ENCODE measurements around the gene S100A3.
A peak's percentile ranks its signal among the peaks of the same experiment; 100 is the strongest.
"Not testable (repeated sequence)": the region's sequence is repeated elsewhere in the genome, so short reads cannot be mapped to it uniquely, and the experiment has no call there.

S100A3 gene

DNA sequence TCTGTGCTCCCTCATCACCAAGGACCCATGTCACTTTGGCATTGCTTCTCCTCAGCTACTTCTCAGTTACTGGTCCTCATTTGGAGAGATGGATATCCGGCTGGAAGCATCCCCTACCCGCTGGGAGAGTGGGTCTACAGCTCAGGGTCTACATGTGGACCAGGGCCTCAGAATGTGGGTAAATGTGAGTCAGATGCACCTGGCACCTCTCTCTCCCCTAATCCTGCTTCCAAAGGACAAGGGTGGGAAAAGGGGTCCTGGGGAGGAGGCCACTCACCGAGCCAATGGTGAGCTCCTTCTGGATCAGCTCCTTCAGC, 14.2 kb downstream of the S100A3 start:
- no peak for DNase-seq (ENCODE audit: low spot score)

DNA sequence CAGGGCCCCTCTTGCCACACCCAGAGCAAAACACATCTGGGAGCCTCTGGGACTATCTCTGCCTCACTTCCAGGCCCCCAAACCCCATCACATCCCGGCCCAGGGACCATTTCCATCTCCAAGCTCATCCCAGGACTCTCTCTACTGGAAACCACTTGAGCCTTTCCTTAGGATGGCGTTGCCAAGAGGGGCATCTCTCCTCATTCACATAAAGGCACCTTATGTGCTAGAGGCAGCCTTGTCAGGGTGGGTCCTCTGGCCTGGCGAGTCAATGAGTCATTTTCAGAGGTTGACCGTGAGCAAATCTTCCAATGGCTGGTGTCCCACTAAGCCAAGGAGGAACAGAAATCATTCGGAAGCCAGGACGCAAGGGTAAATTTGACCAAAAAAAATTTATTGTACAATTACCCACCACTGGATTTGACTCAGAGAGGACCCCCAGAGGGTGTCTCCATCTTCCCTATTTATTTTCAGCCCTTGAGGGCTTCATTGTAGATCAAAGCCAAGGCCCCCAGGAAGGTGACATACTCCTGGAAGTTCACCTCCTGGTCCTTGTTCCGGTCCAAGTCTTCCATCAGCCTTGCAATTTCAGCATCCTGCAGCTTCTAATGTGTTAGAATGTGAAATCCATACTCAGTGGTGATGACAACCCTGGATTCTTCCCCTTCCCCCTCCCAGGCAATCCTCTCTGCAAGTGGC, 14.7 kb downstream of the S100A3 start:
- DNase-seq (ENCODE audit: low spot score), result peak; percentile 58

DNA sequence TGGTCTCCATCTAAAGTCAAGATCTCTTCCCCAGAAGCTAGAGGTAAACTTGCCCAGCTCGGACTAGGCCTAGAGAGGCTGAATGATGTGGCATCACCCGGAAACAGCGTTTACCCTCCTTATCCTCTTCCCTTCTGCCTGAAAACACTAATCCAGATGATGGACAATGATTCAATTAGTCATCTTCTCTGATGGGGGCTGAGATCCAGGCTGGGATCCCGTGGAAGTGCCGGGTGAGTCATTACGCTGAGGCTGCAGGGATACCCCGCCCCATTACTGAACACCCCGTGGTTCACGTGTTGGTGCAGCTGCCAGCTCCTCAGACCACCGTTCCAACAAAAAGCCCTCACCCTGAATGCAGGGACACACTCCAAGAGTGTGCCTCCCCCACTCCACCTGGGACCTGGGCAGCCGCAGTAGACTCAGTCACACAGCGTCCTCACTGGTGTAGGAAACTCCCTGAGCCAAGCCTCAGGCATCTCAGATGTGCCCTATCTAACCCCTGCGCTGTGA, 15.3 kb downstream of the S100A3 start:
- peak; percentile 93 for DNase-seq (ENCODE audit: low spot score)

DNA sequence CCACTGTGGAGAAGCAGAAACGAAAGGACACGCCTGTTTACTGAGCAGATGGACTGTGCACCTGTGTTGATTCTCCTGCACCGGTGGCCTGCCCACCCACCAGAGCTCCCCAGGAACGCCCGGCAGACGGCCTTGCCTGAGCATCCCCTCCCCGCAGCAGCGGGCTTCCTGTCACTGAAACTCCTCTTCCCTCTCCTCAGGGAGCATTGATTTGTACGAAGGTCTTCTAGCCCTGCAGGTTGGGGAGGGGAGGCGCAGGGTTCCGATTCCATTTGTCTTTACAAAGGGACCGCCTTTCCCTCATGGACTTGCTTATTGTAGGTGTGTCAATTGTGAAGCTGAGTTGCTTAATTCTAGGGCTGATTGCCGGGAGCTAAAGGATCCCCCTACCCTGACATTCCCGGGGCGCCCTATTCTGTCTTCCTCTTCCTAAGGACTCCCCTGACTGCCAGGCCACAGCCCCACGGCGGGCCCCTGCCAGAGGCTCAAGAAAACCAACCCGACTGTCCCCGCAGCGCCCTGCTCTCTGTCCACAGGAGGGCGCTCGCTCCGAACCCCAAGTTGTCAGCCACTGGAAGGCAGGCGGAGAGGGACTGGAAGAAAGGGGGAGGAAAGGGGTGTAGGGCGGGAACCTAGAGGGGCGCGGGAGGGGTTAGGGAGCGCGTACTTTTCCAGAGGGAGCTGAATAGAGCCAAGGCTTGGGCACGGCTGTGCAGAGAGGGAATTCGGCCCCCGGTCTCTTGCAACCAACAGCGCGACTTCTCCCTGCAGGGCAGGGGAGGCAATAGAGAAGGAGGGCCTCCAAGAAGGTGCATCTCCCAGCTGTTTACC, 16.1 kb downstream of the S100A3 start:
- peak; percentile 87 for DNase-seq (ENCODE audit: low spot score)

DNA sequence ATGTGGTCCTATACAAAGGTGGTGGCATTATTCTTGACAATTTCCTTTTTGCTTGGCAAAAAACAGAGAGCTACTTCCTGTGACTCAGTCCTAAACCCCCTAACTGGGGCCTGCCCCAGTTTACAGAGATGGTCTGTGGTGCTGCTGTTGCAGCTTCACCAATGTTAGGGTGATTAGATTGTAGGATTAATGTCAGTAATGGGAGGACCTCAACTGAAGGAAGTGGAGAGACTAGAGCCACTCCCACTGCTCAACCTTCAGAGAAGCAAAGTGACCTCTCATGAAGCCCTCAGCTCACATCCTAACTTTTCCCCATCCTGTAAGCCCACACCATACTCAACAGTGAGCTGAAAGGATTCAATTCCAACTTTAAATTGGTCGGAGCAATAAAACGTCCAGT, 16.9 kb downstream of the S100A3 start:
- DNase-seq (ENCODE audit: low spot score), result no peak

DNA sequence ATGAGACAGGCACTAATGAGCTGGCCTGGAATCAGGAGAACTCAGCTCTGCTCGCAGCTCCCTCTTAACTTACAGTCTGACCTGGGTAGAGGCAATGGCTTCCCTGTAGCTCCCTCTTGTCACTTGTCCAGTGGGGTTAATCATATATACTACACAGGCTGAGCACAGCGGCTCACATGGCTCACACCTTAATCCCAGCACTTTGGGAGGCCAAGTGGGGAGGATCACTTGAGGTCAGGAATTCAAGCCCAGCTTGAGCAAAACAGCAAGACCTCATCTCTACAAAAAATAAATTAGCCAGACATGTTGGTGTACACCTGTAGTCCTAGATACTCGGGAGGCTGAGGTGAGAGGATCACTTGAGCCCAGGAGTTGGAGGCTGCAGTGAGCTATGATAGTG, 17.4 kb downstream of the S100A3 start:
- no peak for DNase-seq (ENCODE audit: low spot score)

DNA sequence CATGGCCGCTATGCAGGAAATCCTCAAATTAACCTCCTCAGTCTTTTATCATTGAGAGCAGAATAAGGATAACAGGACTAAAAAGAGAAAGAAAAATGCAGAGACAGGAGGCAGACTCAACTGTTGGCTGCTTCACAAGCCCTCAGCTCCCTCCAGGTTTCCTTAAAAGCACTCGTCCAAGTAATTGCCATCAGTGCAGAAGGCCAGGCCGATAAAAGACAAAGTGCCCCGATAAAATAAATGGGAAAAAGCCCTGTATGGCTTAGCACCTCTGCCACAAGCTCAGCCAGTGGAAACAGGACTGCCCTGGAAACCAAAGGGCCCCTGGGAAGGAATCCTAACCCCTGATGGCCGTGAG, 21.4 kb downstream of the S100A3 start:
- DNase-seq (ENCODE audit: low spot score), result no peak

DNA sequence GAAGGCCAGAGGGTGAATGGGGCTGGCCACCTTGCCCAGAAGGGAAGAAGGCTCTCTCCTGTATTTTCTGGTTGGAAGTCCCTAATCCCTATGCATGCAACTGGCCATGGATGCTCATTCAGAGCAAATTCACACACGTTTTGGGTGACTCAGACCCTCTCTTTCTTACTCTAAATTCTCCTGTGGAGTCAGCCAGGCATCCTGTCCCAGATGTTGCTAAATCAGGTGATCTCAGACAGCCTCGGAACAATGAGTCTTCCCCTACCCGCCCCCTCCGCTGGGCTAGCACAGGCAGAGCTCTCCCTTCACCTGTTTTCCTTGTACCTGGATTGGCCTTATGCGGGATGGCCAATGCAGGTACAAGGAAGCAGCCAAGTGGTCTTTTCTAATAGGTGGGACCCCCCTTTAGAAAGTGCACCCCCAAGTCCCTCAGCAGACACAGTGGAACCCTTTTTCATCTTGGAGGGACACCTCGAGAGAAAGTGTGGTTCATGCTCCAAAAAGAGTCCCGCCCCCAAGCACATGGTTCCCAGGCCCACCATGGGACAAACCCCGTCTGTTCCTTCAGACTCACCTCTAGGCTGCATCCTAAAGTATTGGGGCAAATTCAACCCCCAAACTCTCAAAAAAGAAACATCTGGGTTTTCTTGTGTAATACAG, 21.9 kb downstream of the S100A3 start:
- DNase-seq (ENCODE audit: low spot score), result no peak

DNA sequence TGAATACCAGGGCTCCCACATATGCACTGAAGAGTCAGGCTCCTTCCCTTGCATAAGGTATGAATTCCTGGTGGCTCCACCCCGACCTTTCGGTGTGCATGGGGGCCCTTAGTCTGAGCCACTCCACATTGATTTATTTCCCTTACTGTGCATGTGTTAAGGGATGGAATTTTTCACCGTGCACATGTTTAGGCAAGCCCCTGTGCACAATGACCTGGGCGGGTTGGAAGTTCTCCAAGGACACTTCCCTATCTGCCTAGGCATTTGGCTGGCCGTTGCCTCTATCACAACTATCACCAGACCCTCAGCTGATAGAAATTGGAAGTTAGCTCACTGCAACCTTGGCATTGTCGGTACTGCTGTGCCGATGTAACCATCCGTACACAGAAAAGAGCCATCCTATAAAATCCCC, 22.9 kb downstream of the S100A3 start:
- no peak for DNase-seq (ENCODE audit: low spot score)

DNA sequence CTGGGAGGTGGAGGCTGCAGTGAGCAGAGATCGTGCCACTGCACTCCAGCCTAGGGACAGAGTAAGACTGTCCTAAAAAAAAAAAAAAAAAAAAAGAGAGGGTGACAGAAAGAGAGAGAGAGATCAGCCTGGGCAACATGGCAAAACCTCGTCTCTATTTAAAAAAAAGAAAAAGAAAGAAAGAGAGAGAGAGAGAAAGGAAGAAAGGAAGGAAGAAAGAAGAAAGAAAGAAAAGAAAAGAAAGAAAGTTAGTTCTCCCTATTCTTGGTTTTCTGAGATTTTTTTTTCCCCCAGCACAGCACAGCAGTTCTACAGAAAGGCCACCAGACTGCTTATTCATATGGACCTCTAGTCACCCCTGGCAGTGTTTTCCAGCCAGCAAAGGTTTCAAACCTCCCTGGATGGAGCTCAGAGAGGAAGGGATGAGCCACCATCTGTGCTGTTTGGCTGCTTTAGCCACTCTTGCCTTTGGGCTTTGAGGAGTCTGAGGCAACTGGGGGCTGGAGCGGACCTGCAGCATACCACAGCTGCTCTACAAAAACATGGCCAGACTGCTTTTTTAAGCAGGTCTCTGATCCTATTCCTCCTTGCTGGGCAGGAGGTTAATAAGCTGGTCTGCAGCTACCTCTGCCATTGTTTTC, 23.9 kb downstream of the S100A3 start:
- no peak for DNase-seq (ENCODE audit: low spot score)

DNA sequence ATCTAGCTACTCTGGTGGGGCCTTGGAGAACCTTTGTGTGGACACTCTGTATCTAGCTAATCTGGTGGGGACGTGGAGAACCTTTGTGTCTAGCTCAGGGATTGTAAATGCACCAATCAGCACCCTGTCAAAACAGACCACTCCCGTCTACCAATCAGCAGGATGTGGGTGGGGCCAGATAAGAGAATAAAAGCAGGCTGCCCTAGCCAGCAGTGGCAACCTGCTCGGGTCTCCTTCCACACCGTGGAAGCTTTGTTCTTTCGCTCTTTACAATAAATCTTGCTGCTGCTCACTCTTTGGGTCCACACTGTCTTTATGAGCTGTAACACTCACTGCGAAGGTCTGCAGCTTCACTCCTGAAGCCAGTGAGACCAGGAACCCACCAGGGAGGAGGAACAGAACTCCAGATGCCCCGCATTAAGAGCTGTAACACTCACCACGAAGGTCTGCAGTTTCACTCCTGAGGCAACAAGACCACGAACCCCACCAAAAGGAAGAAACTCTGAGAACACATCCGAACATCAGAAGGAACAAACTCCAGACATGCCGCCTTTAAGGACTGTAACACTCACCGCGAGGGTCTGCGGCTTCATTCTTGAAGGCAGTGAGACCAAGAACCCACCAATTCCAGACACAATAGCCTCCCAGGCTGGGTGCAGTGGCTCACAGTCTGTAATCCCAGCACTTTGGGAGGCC, 26.6 kb downstream of the S100A3 start:
- not testable (repeated sequence) for DNase-seq (ENCODE audit: low spot score)

DNA sequence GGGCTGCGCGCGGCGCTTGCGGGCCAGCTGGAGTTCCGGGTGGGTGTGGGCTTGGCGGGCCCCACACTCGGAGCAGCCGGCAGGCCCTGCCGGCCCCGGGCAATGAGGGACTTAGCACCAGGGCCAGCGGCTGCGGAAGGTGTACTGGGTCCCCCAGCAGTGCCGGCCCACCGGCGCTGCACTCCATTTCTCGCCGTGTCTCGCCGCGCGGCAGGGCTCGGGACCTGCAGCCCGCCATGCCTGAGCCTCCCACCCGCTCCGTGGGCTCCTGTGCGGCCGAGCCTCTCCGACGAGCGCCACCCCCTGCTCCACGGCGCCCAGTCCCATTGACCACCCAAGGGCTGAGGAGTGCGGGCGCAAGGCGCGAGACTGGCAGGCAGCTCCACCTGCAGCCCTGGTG, 27.2 kb downstream of the S100A3 start:
- DNase-seq (ENCODE audit: low spot score), result not testable (repeated sequence)

DNA sequence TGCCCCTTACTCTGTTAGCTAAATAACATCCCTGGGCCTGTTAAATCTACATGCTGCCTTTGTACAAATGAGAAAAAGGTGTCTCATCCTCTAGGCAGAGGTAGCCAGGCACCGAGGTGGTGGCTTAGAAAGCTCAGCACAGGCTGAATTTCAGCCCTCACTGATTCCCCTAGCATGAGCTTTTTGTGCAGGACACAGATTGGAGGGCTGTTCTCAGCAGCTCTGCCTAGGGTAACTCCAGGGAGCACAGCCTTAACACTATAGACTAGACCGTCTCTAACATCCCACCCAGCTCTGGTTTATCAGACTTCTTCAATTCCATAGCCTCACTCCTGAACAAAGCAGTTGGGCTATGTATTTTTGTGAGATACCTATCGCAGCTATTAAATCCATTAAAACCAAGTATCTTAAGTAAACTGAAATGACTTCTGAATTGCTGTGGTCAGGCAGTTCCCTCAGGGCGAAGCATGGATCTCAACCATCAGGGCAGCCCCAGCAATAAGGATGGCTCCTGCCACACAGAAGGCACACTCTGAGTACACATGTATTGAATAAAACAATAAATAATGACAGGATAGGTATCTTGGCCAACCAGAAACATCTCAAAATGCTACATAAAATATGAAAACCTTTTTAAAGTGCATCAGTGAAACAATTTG, 28.1 kb downstream of the S100A3 start:
- DNase-seq (ENCODE audit: low spot score), result no peak

DNA sequence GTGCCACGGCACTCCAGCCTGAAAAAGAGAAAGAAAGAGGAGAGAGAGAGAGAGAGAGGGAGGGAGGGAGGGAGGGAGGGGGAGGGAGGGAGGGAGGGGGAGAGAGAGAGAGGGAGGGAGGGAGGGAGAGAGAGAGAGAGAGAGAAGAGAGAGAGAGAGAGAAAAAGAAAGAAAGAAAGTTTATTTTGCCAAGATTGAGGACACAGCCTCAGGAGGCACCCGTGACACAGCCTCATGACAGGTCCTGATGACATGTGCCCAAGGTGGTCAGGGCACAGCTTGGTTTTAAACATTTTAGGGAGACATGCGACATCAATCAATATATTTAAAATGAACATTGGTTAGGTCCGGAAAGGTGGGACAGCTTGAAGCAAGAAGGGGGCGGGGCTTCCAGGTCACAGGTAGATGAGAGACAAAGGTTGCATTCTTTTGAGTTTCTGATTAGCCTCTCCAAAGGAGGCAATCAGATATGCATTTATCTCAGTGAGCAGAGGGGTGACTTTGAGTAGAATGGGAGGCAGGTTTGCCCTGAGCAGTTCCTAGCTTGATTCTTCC, 28.8 kb downstream of the S100A3 start:
- DNase-seq (ENCODE audit: low spot score), result not testable (repeated sequence)

DNA sequence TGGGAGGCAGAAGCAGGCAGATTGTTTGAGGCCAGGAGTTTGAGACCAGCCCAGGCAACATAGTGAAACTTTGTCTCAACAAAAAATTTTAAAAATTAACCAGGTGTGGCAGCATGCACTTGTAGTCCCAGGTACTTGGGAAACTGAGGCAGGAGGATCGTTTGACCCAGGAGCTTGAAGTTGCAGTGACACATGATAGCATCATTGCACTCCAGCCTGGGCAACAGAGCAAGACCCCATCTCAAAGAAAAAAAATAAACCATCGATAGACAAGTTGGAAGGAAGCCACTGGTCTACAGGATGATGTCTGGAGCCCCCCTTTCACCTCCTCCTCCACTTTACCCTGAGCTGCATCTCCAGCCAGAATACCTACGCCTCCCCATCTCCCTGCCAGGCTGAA, 29.8 kb downstream of the S100A3 start:
- no peak for DNase-seq (ENCODE audit: low spot score)

DNA sequence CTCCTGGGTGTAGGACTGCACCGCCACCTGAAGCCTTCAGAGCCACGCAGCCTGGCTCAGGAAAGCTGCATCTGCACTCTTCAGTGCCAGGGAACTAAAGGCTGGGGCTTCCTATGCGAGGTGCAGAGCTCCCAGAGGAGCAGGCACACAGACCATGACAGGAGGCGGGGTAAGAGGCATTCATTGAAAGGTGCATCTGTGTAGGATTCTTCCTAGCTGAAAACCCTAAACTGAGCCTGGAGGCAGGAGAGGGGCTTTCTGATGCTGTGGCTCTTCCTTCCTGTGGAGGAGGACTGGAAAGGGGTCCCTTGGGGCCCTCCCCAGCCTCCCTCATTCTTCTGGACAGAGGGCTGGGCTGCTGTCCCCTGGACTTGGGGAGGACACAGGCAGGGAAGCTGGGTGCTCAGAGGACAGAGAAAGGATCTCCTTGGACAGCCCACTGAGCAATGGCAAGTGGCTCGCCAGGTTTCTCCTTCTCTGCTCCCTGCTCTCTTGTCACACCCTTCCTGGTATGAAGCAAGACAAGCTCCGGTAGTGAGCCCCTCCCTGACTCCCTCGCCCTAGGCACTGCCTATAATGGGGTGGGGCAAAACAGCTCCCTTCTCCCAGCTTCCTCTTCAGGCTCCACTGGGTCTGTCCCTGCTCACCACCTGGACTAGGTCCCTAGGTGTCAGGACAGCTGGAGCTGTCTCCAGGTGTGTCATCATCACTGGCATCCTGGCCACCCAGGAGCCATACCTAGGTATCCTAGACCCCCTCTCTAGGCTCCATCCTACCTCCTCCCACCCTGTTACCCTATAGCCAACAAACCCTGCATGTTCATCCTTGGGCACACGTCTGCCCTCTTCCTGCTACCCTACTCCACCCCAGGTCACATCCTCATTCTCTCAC, 33.3 kb downstream of the S100A3 start:
- DNase-seq (ENCODE audit: low spot score), result peak; percentile 70

DNA sequence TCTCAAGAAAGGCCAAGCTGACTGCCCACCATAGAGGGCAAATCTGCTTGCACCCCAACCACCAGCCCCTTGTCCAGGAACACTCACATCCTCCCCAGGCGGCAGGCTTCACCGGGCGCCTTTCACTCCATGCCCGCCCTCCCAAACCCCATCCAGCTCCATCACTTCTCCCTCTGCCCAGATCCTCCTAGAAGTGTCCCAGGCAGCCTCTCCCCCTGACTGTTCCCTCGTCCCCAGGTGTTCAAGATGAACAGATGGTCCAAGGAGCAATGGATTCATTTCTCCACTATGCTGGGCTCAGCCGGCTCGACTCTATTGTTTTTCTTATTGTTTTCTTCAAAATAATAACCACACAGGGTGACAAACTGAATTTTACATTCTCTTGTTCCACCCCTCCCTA, 35.4 kb downstream of the S100A3 start:
- DNase-seq (ENCODE audit: low spot score), result no peak

DNA sequence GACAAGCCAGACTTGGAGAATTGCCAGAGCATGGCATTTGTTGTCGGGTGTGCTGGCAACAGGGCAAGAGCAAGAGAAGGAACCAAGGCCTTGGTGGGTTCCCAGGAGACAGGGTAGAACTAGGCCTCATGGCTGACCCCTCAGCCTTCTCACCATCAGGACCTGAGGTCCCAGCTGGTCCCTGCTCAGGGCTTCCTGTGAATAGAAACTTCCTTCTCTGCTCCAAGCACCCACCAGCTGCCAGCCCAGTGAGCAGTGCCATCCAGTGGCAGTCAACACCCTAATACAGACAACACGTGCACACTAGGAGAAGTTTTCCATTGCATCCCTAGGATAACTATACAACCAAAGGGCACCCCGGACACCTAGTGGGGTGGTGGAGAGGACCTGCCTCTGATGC, 36.0 kb downstream of the S100A3 start:
- peak; percentile 62 for DNase-seq (ENCODE audit: low spot score)

DNA sequence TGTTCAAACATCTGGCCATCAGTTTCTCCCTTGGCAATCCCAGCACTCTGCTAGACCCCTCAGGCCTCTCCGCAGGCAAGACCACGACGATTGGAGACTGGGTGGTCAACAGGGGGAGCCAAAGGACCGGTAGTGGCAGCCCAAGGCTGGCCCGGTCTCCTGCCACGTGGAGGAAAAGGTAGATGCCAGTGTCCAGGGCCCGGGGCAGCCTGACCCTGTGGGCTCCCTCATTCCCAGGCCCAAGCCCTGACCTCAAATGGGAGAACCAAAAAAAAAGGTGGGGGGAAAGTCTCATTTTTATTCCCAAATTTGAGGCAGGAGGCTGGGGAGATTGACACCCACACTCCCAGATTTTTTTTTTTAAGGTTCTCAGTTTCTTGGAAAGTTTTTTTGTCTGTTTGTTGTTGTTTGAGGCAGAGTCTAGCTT, 38.1 kb downstream of the S100A3 start:
- DNase-seq (ENCODE audit: low spot score), result peak; percentile 85

Measured in SW480 (cell line).